Parathyroid adenoma (tissue), 2 donors: Measurements from ENCODE around the gene GNGT1.

Experiments used
- H2AFZ ChIP-seq: fragments of 300-600 bp; sonication (generic); one replicate; pipeline ENCODE4 v1.7.0; 2017; ENCODE audit warnings: antibody characterized with exemption, mild to moderate bottlenecking
- H3K27ac ChIP-seq: fragments of 300-600 bp; sonication (generic); one replicate; pipeline ENCODE4 v1.7.0; 2017
- H3K27me3 ChIP-seq: fragments of 300-600 bp; sonication (generic); one replicate; pipeline ENCODE4 v1.7.0; 2017; ENCODE audit warnings: low read length; ENCODE audit not compliant: control insufficient read depth, insufficient read depth
- H3K36me3 ChIP-seq: fragments of 300-600 bp; sonication (generic); one replicate; pipeline ENCODE4 v1.7.0; 2017; ENCODE audit warnings: low read length; ENCODE audit not compliant: control insufficient read depth, insufficient read depth
- H3K4me1 ChIP-seq: fragments of 300-600 bp; sonication (generic); one replicate; pipeline ENCODE4 v1.7.0; 2017; ENCODE audit warnings: control low read depth
- H3K4me2 ChIP-seq: fragments of 300-600 bp; sonication (generic); one replicate; pipeline ENCODE4 v1.7.0; 2017; ENCODE audit warnings: low read length
- H3K4me3 ChIP-seq: fragments of 300-600 bp; sonication (generic); one replicate; pipeline ENCODE4 v1.7.0; 2017; ENCODE audit warnings: low read depth, low read length
- H3K79me2 ChIP-seq: fragments of 300-600 bp; sonication (generic); one replicate; pipeline ENCODE4 v1.7.0; 2017; ENCODE audit warnings: control low read depth
- H3K9ac ChIP-seq: fragments of 300-600 bp; sonication (generic); one replicate; pipeline ENCODE4 v1.7.0; 2017; ENCODE audit warnings: mild to moderate bottlenecking
- H3K9me3 ChIP-seq: fragments of 300-600 bp; sonication (generic); one replicate; pipeline ENCODE4 v1.7.0; 2017; ENCODE audit warnings: low read length; ENCODE audit not compliant: control insufficient read depth
- TF ChIP-seq, protein P1 (sequence below): fragments of 300-600 bp; sonication (generic); IDR thresholded peaks from one replicate; pipeline ENCODE4 v1.7.0; 2017; ENCODE audit warnings: antibody characterized with exemption, mild to moderate bottlenecking
- donor health status: primary hyperparathyroidism.

The GNGT1 gene

DNA sequence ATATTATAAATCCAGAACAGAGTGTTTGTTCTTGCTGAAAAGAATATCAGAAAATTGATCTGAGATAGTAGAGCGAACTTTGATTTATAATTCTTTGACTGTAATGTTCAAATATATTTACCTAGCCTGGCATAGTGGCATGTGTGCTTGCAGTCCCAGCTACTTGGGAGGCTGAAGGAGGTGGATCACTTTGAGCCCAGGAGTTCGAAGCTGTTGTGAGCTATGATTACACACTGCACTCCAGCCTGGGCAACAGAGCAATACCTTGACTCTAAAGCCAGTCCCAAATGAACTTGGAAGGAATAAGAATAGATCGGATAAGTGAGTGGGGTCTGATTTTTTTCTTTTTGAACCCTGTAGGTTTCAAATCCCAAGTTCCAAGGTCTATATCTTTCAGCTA, 38.7 kb downstream of the GNGT1 start:
- H3K36me3 ChIP-seq: no peaks in the 10 kb centered on the region
- TF ChIP-seq, protein P1, sequence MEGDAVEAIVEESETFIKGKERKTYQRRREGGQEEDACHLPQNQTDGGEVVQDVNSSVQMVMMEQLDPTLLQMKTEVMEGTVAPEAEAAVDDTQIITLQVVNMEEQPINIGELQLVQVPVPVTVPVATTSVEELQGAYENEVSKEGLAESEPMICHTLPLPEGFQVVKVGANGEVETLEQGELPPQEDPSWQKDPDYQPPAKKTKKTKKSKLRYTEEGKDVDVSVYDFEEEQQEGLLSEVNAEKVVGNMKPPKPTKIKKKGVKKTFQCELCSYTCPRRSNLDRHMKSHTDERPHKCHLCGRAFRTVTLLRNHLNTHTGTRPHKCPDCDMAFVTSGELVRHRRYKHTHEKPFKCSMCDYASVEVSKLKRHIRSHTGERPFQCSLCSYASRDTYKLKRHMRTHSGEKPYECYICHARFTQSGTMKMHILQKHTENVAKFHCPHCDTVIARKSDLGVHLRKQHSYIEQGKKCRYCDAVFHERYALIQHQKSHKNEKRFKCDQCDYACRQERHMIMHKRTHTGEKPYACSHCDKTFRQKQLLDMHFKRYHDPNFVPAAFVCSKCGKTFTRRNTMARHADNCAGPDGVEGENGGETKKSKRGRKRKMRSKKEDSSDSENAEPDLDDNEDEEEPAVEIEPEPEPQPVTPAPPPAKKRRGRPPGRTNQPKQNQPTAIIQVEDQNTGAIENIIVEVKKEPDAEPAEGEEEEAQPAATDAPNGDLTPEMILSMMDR: no peak
- no peak overlapping the region for H3K9ac ChIP-seq
- no peak overlapping the region for H3K4me3 ChIP-seq
- H3K27me3 ChIP-seq: no peaks in the 10 kb centered on the region
- H3K4me1 ChIP-seq: no peaks in the 10 kb centered on the region
- no peak overlapping the region for H3K4me2 ChIP-seq
- no peak overlapping the region for H2AFZ ChIP-seq
- H3K79me2 ChIP-seq: no peaks in the 10 kb centered on the region
- H3K27ac ChIP-seq: no peak overlapping the region
- H3K9me3 ChIP-seq: no peaks in the 10 kb centered on the region

DNA sequence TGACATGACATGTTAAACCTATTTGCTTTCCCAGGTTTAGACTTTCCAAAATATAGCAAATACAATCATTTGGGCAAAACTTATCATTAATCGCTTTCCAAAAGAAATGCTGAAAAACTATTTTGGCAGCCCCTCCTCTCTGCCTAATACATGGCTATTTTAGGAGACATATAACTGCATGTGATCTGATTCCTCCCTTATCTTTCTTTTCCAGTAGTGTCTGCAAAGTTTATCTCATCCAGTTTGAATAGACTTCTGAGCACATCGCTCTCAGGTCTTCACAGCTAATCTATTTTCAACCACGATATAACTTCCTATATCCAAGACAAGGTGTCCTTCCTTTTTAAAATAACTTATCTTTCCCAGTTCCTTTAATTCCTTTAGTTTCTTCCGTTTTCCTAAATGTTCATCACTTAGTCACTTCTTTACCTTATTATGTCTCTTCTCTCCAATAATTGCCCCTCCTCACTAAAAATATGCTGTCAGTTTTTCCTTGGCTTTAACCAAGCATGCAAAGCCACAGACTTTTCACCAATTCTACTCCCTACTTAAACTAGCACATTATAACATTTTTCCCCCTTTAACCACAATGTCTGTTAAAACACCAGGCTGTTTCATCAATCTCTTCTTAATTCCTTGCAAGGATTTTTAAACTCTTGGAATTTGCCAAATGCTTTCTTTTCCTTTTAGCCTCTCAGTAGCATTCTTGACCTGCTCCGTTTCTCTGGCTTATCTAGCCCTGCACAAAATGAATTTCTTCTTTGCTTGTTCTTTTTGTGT, 39.6 kb downstream of the GNGT1 start:
- Histone ChIP-seq H3K4me1 (no peaks in the 10 kb centered on the region), H3K4me2 (no peak overlapping the region), H2AFZ (no peak overlapping the region), H3K27me3 (no peaks in the 10 kb centered on the region), H3K4me3 (no peak overlapping the region), H3K9me3 (no peaks in the 10 kb centered on the region), H3K36me3 (no peaks in the 10 kb centered on the region), H3K79me2 (no peaks in the 10 kb centered on the region), H3K27ac (no peak overlapping the region), H3K9ac (no peak overlapping the region)
- TF ChIP-seq, protein P1: no peak

DNA sequence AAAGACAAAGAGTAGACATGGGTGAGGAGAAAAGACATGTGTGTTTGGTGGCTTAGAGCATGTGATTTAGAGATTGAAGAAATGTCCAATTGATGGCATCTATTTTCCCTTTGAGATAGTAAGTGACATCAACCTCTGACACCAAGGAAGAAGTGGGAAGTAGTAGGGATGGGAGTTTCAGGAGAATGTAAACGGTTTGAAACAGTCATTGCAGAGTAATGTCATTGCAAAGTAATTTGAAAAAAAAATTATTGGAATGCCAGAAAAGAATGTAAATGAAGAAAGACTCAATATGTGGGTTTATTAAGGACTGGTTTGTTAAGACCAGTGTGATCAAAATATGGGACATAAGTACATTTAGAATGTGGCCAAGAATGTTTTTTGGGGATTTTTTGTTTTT, 41.7 kb downstream of the GNGT1 start:
- H3K4me3 ChIP-seq: no peak overlapping the region
- H3K27me3 ChIP-seq: no peaks in the 10 kb centered on the region
- no peak overlapping the region for H2AFZ ChIP-seq
- H3K4me1 ChIP-seq: no peaks in the 10 kb centered on the region
- TF ChIP-seq, protein P1: no peak
- H3K27ac ChIP-seq: no peak overlapping the region
- H3K79me2 ChIP-seq: no peaks in the 10 kb centered on the region
- H3K4me2 ChIP-seq: no peak overlapping the region
- H3K36me3 ChIP-seq: no peaks in the 10 kb centered on the region
- no peaks in the 10 kb centered on the region for H3K9me3 ChIP-seq
- no peak overlapping the region for H3K9ac ChIP-seq

DNA sequence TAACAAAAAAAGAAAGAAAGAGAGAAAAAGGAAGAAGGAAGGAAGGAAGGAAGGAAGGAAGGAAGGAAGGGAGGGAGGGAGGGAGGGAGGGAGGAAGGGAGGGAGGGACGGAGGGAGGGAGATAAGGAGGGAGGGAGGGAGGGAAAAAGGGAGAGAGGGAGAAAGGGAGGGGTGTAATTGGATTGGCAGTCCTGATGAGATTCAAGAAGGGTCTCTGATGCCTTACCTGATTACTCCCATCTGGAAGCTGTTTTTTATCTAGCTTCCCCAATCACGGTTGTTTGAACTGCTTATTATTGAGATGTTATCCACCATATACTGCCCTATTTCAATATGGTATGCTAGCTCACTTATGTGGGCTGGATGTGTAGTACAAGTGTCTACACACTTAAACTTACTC, 42.5 kb downstream of the GNGT1 start:
- Histone ChIP-seq H3K4me2 (no peak overlapping the region), H3K9me3 (no peaks in the 10 kb centered on the region), H3K4me1 (no peaks in the 10 kb centered on the region), H3K36me3 (no peaks in the 10 kb centered on the region), H2AFZ (no peak overlapping the region), H3K27me3 (no peaks in the 10 kb centered on the region), H3K27ac (no peak overlapping the region), H3K4me3 (no peak overlapping the region), H3K79me2 (no peaks in the 10 kb centered on the region), H3K9ac (no peak overlapping the region)
- TF ChIP-seq, protein P1: no peak

DNA sequence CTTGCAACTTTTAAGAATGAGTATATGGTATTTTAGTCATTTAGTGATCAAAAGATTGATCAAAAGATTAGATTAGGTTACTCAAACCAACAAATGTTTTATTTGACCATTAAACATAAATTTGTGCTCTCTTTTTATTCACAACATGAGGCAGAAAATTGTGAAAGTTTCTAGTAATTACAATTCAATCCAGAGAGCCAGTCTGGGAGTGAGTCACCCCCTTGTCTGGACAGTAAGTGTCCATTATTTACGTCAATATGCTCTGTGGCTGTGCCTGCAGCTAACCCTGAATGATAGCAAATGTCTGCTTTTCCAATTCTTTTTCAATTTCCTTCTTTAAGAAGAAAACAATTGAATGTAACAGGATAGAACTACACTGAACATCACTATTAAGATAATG, 43.1 kb downstream of the GNGT1 start:
- Histone ChIP-seq H3K4me3 (no peak overlapping the region), H3K4me1 (no peaks in the 10 kb centered on the region)
- TF ChIP-seq, protein P1: no peak

More for the DNA sequence above, 43.1 kb downstream of the GNGT1 start:
- Histone ChIP-seq H3K9me3 (no peaks in the 10 kb centered on the region), H3K27ac (no peak overlapping the region), H2AFZ (no peak overlapping the region), H3K9ac (no peak overlapping the region), H3K4me2 (no peak overlapping the region), H3K79me2 (no peaks in the 10 kb centered on the region), H3K36me3 (no peaks in the 10 kb centered on the region), H3K27me3 (no peaks in the 10 kb centered on the region)
